NCI-H2029 (cell line): ENCODE measurements around the gene UQCRC1.

Experiments used
- DNase-seq: peaks from one replicate; lab custom pipeline; 2025; lab: John Stamatoyannopoulos, UW

UQCRC1 gene

GRCh38 chr3:48598323-48599076 is 10.9 kb downstream of the UQCRC1 start:
- DNase-seq, result no peak

DNA sequence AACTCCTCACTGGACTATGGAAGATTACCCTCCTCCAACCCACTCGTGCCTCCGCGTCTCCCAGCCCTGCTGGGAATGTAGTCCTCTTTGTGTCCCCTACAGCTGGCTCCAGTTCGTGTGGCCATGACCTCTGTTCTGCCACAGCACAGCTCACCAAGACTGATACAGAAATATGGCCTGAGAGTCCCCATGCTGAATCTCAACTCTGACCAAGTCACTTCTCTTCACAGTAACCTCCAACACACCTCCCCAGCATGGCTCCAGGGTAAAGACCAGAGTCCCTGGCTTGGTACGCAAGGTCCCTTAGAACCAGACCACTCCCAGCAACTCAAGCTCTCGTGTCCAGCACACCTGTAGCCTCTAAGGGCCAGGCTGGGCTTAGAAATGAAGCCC is 12.0 kb downstream of the UQCRC1 start:
- DNase-seq, result no peak

- no peak for DNase-seq
These were observed 12.6 kb downstream of the UQCRC1 start for GRCh38 chr3:48596676-48597407.

DNA sequence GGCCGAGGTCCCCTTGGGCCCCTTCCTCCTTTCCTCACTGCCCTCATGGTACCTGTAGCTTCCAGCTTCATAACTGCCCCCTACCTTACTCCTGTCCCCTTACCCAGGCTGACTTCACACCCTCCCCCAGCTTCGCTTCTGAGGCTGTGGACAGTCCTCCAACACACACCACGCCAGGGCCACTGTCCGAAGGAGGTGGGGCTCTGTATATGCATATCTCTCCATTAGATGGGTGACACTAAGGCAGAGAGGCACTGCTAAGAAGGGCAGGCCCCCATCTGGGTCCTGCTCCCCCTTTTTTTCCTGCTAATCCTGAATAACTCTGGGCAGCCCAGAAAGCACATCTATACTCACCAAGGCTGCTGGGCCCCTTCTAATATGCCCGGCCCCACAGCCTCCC is 13.3 kb downstream of the UQCRC1 start:
- DNase-seq, result no peak

DNA sequence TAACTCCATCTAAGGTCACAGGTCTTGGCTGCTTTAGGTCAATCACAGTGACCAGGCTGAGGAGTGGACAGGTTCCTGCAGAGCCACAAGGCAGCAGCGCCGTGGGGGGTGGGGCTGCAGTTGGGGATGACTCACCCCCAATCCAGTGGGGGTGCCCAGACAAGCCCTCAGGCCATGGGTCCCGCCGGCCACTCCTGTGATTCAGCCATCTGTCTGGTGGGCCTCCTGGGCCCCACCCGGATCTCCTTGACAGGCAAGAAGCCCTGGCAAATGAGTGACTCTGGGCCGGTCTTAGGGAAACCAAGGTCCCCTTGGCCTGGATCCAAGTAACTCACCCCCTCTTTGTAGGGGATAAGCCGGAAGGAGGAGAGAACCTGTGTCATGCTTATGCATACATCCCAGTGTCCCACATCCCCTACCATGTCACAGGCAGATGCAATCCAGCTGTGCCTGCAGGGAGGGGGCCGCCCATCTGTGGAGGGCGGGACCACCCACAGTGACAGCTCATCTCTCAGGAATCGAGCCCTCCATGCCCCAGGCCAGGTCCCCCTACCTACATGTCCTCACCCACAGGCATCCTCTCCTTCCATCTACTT is 13.8 kb downstream of the UQCRC1 start:
- DNase-seq, result no peak

GRCh38 chr3:48595075-48595525 is 14.3 kb downstream of the UQCRC1 start, which contains the start of gene COL7A1:
Gene COL7A1 (minus strand): TSS chr3:48595329. CDS start chr3:48595159, 170 bp downstream.
- DNase-seq, result no peak

DNA sequence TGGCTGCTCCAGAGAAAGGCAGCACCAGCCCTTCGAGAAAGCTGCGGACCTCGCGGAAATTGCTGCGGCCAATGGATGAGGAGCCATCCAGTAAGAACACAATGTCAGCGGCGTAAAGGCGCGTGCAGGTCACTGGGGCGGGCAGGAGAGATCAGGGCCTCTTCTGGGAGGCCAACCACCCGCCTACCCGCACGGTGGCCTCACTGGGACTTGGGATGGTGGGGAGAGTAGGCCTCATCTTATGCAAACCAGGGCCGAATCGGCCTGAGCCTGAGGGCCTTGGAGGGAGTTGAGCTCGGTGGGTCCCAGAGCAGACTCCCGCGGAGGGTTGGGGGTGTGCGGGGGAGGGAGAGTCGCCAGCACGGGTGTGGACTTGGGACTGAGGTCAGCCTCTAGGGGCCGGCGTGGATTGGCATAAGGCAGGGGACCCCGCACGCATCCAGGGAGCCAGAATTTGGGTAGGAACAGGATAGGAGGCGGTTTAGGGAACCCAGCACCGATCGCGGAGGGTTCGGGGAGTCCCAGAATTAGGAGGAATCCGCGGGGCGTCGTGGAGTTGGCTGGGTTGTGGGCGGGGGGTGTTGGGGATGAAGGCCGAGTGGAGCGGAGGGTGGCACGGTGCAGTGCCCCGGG is 14.9 kb downstream of the UQCRC1 start:
- DNase-seq, result no peak

GRCh38 chr3:48593337-48593736 is 16.1 kb downstream of the UQCRC1 start:
- no peak for DNase-seq

GRCh38 chr3:48592519-48593087 is 16.8 kb downstream of the UQCRC1 start:
- DNase-seq, result no peak

DNA sequence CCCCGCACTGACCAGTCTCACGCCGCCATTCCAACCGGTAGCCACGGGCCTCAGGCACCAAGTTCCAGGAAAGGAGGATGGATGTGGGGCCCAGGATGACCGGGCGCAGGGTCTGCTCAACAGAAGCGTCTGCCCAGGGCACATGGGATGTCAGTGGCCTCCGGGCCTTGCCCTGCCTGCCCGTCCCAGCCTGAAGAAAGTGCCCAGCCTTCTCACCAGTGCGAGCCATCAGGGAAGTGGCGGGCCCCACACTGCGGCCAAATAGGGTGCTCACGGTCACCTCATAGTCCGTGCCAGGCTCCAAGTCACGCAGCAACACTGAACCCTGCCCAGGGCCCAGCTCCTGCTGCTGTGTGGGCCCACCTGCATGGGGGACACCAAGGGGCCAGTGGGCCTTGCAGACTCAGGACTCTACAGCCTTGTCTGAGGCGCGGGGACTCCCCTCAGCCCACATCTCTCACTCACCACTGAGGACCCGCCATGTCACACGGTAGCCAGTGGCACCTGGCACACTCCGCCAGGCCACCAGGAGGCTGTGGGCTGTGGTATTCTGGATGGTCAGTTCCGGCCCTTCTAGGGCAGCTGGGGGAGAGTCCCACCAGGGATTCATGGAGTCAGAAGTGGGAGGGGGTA is 17.4 kb downstream of the UQCRC1 start:
- DNase-seq, result no peak

GRCh38 chr3:48591436-48591835 is 18.0 kb downstream of the UQCRC1 start:
- no peak for DNase-seq

- DNase-seq, result no peak
These were observed 21.2 kb downstream of the UQCRC1 start for GRCh38 chr3:48588230-48588629.

- DNase-seq, result no peak
These were observed 21.8 kb downstream of the UQCRC1 start for GRCh38 chr3:48587686-48588085.

GRCh38 chr3:48585411-48585810 is 24.0 kb downstream of the UQCRC1 start:
- no peak for DNase-seq

GRCh38 chr3:48584836-48585235 is 24.6 kb downstream of the UQCRC1 start:
- DNase-seq, result no peak

GRCh38 chr3:48581621-48582481 is 27.6 kb downstream of the UQCRC1 start:
- DNase-seq, result no peak

DNA sequence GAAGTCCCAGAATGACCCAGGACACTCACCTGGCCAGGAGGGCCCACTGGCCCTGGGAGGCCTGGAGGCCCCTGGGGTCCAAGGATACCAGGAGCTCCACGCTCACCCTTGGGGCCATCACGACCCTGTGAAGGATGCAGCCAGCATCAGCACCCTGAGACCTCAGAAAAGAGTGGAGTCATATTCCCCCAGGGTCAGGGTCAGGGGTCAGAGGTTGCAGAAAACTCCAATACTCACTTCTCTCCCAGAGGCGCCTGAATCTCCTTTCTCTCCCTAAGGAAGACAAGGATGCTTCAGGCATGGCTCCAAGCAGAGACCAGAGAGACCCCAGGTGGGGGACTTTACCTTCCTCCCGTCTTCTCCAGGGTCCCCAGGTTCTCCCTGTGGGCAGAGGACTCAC is 32.8 kb downstream of the UQCRC1 start:
- DNase-seq, result no peak

- no peak for DNase-seq
These were observed 34.1 kb downstream of the UQCRC1 start for GRCh38 chr3:48575366-48575765.

- DNase-seq, result no peak
These were observed 35.4 kb downstream of the UQCRC1 start for GRCh38 chr3:48573973-48574585.

DNA sequence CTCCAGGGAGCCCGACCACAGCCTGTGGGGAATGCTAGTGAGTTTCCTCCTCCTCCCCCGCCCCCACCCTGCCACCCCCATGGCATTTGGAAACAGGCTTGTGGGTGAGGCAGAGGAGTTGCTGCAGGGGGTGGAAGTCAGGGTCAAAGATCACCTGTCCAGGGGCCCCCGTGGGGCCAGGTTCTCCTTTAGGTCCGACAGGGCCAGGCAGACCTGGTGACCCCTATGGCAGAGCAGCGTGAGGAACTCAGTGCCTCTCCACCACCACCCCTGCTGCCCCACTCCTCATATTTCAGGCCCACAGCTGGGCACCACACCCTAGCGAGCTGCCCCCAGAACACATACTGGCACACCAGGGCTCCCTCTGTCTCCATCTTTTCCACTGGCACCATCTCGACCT is 36.9 kb downstream of the UQCRC1 start:
- DNase-seq, result no peak
